ENCODE data around the gene SGCA.
A peak's percentile ranks its signal among the peaks of the same experiment; 100 is the strongest.

DNA sequence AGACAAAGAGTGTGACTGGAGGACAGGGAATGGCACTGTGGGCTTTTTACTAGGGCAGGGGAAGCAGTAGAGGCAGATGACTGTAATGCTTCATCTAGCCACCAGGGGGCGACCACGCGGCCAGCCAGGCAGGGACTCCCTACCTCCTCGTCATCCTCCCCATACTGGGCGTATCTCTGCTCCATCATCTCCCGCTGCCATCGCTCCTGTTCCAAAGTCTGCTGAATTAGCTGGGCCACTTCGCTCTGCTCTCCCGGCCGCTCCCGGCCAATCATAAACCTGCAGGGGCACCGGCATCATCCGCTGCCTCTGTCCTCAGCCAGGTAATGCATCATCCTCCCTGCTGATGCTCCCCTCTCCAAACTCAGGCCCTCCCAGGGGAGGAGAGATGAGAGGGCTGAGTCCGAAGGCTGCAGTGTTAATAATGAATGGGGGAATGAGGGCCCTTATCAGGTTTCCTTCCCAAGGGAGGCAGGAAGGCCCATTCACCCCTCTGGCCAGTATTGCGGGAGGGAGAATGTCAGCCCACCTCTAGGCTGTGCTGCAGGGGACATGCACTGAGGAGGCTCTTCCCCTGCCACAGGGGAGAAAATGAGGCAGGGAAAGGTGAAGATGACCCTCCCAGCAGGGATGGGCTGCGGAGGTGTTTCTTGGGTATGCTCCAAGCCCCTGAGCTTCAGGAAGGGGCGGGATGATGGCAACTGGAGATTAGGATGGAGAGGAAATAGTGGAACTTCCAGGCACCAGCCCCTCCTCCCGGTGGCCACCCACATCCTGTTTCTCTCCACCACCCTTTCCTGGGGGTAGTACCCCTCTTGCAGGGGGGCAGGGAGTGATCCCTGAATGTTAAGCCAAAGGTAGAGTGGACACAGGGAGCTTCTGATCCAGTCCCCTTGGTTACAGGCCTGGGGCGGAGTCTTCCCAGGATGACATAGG lies 25.6 kb upstream of the SGCA start:
- TF ChIP-seq, protein P1, sequence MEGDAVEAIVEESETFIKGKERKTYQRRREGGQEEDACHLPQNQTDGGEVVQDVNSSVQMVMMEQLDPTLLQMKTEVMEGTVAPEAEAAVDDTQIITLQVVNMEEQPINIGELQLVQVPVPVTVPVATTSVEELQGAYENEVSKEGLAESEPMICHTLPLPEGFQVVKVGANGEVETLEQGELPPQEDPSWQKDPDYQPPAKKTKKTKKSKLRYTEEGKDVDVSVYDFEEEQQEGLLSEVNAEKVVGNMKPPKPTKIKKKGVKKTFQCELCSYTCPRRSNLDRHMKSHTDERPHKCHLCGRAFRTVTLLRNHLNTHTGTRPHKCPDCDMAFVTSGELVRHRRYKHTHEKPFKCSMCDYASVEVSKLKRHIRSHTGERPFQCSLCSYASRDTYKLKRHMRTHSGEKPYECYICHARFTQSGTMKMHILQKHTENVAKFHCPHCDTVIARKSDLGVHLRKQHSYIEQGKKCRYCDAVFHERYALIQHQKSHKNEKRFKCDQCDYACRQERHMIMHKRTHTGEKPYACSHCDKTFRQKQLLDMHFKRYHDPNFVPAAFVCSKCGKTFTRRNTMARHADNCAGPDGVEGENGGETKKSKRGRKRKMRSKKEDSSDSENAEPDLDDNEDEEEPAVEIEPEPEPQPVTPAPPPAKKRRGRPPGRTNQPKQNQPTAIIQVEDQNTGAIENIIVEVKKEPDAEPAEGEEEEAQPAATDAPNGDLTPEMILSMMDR (IDR thresholded peaks at IDR 0.05) = peak; percentile 89 to 98 (median 97)
- no peak for TF ChIP-seq POLR2A (IDR thresholded peaks at IDR 0.05)
